HepG2 (cell line): ENCODE data around the gene PSMG3. TPM values are rescaled to one million over a fixed set of nuclear protein-coding genes. Genes with fewer than 3 reads are reported as not detected.

ENCODE experiments used
- GABPA ChIP-seq, 2 experiments: IDR thresholded peaks; 2 replicates each; pipeline ENCODE4 v1.6.1; 2011 to 2016; ENCODE audit warnings: low read depth in 2 of 2, low read length in 1 of 2, missing biosample characterization in 1 of 2, missing genetic modification characterization in 1 of 2
- JDP2 ChIP-seq: sonication (generic); formaldehyde crosslinking; IDR thresholded peaks from 2 replicates; pipeline ENCODE4 v1.8.1; 2022; ENCODE audit warnings: missing genetic modification reagents, borderline replicate concordance
- MXI1 ChIP-seq: IDR thresholded peaks from 3 replicates; pipeline ENCODE4 v1.6.1; 2012; ENCODE audit warnings: low read depth, low read length, inconsistent platforms, borderline replicate concordance
- NR0B2 ChIP-seq: sonication (generic); formaldehyde crosslinking; IDR thresholded peaks from 2 replicates; pipeline ENCODE4 v1.4.0; 2020; ENCODE audit warnings: mild to moderate bottlenecking, missing genetic modification reagents
- PTBP1 ChIP-seq: fragments of 200-400 bp; formaldehyde crosslinking; IDR thresholded peaks from 2 replicates; pipeline ENCODE4 v1.6.1; 2018; ENCODE audit warnings: low read length, low read depth; ENCODE audit not compliant: poor library complexity, severe bottlenecking
- RXRB ChIP-seq: IDR thresholded peaks from 2 replicates; pipeline ENCODE4 v1.6.1; 2016; ENCODE audit warnings: borderline replicate concordance, missing genetic modification reagents, missing compliant biosample characterization
- TFDP1 ChIP-seq: IDR thresholded peaks from 2 replicates; pipeline ENCODE4 v1.6.1; 2016; ENCODE audit warnings: missing compliant biosample characterization, missing genetic modification reagents, borderline replicate concordance
- TOPORS ChIP-seq: sonication (generic); formaldehyde crosslinking; IDR thresholded peaks from 2 replicates; pipeline ENCODE4 v1.8.0; 2023; ENCODE audit warnings: mild to moderate bottlenecking, missing genetic modification reagents
- ZIK1 ChIP-seq: sonication (generic); formaldehyde crosslinking; IDR thresholded peaks from 2 replicates; pipeline ENCODE4 v1.5.0; 2020; ENCODE audit warnings: mild to moderate bottlenecking, low read depth, missing genetic modification reagents, borderline replicate concordance
- ZNF17 ChIP-seq: sonication (generic); formaldehyde crosslinking; IDR thresholded peaks from 2 replicates; pipeline ENCODE4 v1.5.0; 2020; ENCODE audit warnings: mild to moderate bottlenecking, missing genetic modification reagents
- ZNF331 ChIP-seq: sonication (generic); formaldehyde crosslinking; IDR thresholded peaks from 2 replicates; pipeline ENCODE4 v1.4.0; 2020; ENCODE audit warnings: missing genetic modification reagents
- ZNF513 ChIP-seq: sonication (generic); formaldehyde crosslinking; conservative IDR thresholded peaks from 2 replicates; pipeline ENCODE4 v1.5.0; 2020; ENCODE audit warnings: missing genetic modification reagents
- ZNF546 ChIP-seq: sonication (generic); formaldehyde crosslinking; conservative IDR thresholded peaks from 2 replicates; pipeline ENCODE4 v1.8.1; 2023; ENCODE audit warnings: mild to moderate bottlenecking, missing genetic modification reagents
- ZNF768 ChIP-seq: sonication (generic); formaldehyde crosslinking; IDR thresholded peaks from 2 replicates; pipeline ENCODE4 v1.4.0; 2020; ENCODE audit warnings: missing genetic modification reagents
- ZSCAN25 ChIP-seq: sonication (generic); formaldehyde crosslinking; IDR thresholded peaks from 2 replicates; pipeline ENCODE4 v1.8.0; 2022; ENCODE audit warnings: mild to moderate bottlenecking, missing genetic modification reagents
- ZSCAN5A ChIP-seq: sonication (generic); formaldehyde crosslinking; IDR thresholded peaks from 2 replicates; pipeline ENCODE4 v1.8.0; 2022; ENCODE audit warnings: mild to moderate bottlenecking, missing genetic modification reagents, borderline replicate concordance
- polyA plus RNA-seq, 8 experiments: library from polyadenylated mRNA; depleted of rRNA in 3 of 8; stranded (reverse) in 7 of 8; unstranded in 1 of 8; fragments of >200 nt; fragmentation: Illumina TruSeq in 4 of 8; extraction: Trizol in 4 of 8; gene quantifications; 2 replicates each; pipeline versions ENCODE4 v1.2.1 to v1.2.3, GENCODE V29; 2011 to 2016; ENCODE audit warnings: low read depth in 4 of 8, missing spikeins in 1 of 8, mixed read lengths in 1 of 8; ENCODE audit not compliant: insufficient read depth in 1 of 8
- total RNA-seq, 5 experiments: library from RNA; depleted of rRNA; stranded (reverse); fragments of >200 nt; fragmentation: Illumina TruSeq; extraction: Trizol; gene quantifications; 2 replicates each; pipeline ENCODE4 v1.2.3, GENCODE V29; 2016; ENCODE audit warnings: low read depth in 1 of 5
- TF ChIP-seq, protein P1 (sequence below): sonication (generic); formaldehyde crosslinking; IDR thresholded peaks from 2 replicates; pipeline ENCODE4 v1.4.0; 2020; ENCODE audit warnings: mild to moderate bottlenecking, missing genetic modification reagents, borderline replicate concordance
- TF ChIP-seq, protein P2 (sequence below): sonication (generic); formaldehyde crosslinking; IDR thresholded peaks from 2 replicates; pipeline ENCODE4 v1.5.0; 2020; ENCODE audit warnings: missing genetic modification reagents

Gene PSMG3
- total and polyA plus RNA-seq, 2 of the 13 experiments (the other 11 are each of a cell fraction or from before 2014, with no cell fraction given), result 29.6 to 48.4 TPM

- TF ChIP-seq, protein P1, sequence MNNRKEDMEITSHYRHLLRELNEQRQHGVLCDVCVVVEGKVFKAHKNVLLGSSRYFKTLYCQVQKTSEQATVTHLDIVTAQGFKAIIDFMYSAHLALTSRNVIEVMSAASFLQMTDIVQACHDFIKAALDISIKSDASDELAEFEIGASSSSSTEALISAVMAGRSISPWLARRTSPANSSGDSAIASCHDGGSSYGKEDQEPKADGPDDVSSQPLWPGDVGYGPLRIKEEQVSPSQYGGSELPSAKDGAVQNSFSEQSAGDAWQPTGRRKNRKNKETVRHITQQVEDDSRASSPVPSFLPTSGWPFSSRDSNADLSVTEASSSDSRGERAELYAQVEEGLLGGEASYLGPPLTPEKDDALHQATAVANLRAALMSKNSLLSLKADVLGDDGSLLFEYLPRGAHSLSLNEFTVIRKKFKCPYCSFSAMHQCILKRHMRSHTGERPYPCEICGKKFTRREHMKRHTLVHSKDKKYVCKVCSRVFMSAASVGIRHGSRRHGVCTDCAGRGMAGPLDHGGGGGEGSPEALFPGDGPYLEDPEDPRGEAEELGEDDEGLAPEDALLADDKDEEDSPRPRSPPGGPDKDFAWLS (CRISPR knock-in tag), result no peak
- TF ChIP-seq JDP2 (CRISPR knock-in tag) (no peak; the same call in 1 of the 2 replicates), RXRB (peak; percentile 81), PTBP1 (no peak), ZSCAN5A (CRISPR knock-in tag) (no peak), ZNF17 (CRISPR knock-in tag) (no peak), ZNF331 (CRISPR knock-in tag) (peak; percentile 90; the same call in 1 of the 2 replicates), ZNF768 (peak; percentile 57), ZIK1 (CRISPR knock-in tag) (peak; percentile 77; the same call in 1 of the 2 replicates), NR0B2 (CRISPR knock-in tag) (peak; percentile 87), ZSCAN25 (CRISPR knock-in tag) (peak; percentile 42; the same call in 1 of the 2 replicates), TFDP1 (CRISPR knock-in tag) (peak; percentile 85; the same call in 1 of the 2 replicates), MXI1 (peak; percentile 88; the same call in 2 of the 3 replicates), TOPORS (CRISPR knock-in tag) (no peak), ZNF513 (CRISPR knock-in tag) (0 out of 2 replicates have a peak, but pooled peaks have one; percentile 48), GABPA (IDR thresholded peaks at IDR 0.05; ENCODE audit: low read depth, low read length) (no peak), GABPA (CRISPR knock-in tag; IDR thresholded peaks at IDR 0.05; ENCODE audit: low read depth) (peak; percentile 69), ZNF546 (CRISPR knock-in tag) (0 out of 2 replicates have a peak, but pooled peaks have one; percentile 55)
- TF ChIP-seq, protein P2, sequence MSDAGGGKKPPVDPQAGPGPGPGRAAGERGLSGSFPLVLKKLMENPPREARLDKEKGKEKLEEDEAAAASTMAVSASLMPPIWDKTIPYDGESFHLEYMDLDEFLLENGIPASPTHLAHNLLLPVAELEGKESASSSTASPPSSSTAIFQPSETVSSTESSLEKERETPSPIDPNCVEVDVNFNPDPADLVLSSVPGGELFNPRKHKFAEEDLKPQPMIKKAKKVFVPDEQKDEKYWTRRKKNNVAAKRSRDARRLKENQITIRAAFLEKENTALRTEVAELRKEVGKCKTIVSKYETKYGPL (CRISPR knock-in tag), result peak; percentile 63; the same call in 1 of the 2 replicates
Observed at GRCh38 chr7:1555813-1556543, 13.9 kb downstream of the PSMG3 start, which contains the start of gene TMEM184A (continued).
